Activated naive CD4-positive, alpha-beta T cell treated with anti-CD3 and anti-CD28 coated beads, Interleukin-2, amount 10 ng/mL, durations not matched to agents 7 days and 5 days (primary cell): ENCODE results near the gene PRPF6.

Experiments used
- CTCF ChIA-PET: fragments of 350-600 bp; sonication (Branson Sonifier 250); formaldehyde crosslinking; loops from one replicate; lab custom pipeline; 2021; ENCODE audit warnings: antibody characterized with exemption; lab: Charles Lee
- DNase-seq: peaks from one replicate; pipeline ENCODE4 v3.0.0-alpha.2; 2020
- H3K27ac Mint-ChIP-seq: one replicate; pipeline ENCODE4 v1.8.0; 2021; ENCODE audit warnings: mild to moderate bottlenecking, moderate library complexity, mixed read lengths
- H3K27me3 Mint-ChIP-seq: one replicate; pipeline ENCODE4 v1.8.0; 2021; ENCODE audit warnings: mild to moderate bottlenecking, mixed read lengths
- H3K36me3 Mint-ChIP-seq: one replicate; pipeline ENCODE4 v1.8.0; 2021; ENCODE audit warnings: mixed read lengths
- H3K4me1 Mint-ChIP-seq: one replicate; pipeline ENCODE4 v1.8.0; 2021; ENCODE audit warnings: mixed read lengths
- H3K4me3 Mint-ChIP-seq: one replicate; pipeline ENCODE4 v1.8.0; 2021; ENCODE audit warnings: mild to moderate bottlenecking, moderate library complexity, mixed read lengths
- H3K9me3 Mint-ChIP-seq: one replicate; pipeline ENCODE4 v1.8.0; 2021; ENCODE audit warnings: mixed read lengths

Gene PRPF6

GRCh38 chr20:64040231-64041039 is 59.5 kb downstream of the PRPF6 start:
- Mint-ChIP-seq H3K27ac (no peak overlapping the region), H3K4me3 (peak overlapping the region; percentile 67), H3K4me1 (peaks cover 67% of the 10 kb centered on the region), H3K9me3 (no peaks in the 10 kb centered on the region), H3K36me3 (peaks cover 3% of the 10 kb centered on the region), H3K27me3 (peaks cover 52% of the 10 kb centered on the region)
- DNase-seq, result no peak
- CTCF ChIA-PET, result interaction anchor here (0.6 to 4.9 kb wide), 15 partner anchors 13 to 503 kb away, joined by 3 to 89 read pairs (median 8); partner anchors contain the start of genes PRPF6, PTK6, SAMD10 and TCEA2

DNA sequence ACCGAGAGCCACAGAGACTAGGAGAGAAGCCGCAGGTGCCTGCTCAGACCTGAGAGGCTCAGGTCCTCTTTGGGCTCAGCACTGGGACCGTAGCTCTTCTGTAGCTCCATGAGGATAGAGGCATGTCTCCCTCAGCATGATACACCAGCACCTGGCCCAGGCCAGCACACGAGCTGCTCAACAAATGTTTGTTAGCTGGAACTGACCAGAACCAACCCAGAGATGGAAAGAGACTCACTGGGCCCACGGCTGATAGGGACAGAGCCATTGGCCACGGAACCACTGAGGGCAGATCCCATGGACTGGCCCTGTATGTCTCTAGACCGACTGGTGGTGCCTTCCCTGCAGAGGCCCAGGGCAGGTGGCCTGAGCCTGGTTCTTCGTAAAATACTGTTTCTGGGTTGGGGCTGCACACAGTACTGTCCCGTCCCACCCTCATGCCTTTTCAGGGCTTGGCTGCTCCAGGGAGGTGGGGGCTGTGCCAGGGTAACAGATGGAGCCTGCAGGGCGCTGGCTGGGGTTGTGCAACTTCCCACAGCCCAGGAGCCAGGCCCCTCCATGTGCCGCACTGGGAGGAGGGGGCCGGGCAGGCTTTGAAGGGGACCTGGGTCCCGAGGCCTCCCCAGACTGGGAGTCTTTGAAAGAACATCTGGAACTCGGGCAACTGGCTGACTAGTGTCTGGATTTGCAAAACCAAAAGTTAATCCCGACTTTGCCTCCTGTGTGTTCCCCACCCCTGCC is 60.3 kb downstream of the PRPF6 start:
- Mint-ChIP-seq H3K4me3 (peak overlapping the region; percentile 79), H3K4me1 (peaks cover 69% of the 10 kb centered on the region)
- CTCF ChIA-PET, result interaction anchor here (0.6 to 4.9 kb wide), 6 partner anchors 12 to 129 kb away, joined by 3 to 89 read pairs (median 12); partner anchors contain the start of genes PRPF6 and SAMD10

GRCh38 chr20:64041781-64042053 is 60.8 kb downstream of the PRPF6 start:
- peaks cover 67% of the 10 kb centered on the region for H3K4me1 Mint-ChIP-seq
- H3K4me3 Mint-ChIP-seq, result peak overlapping the region; percentile 79
- peak overlapping the region; percentile 19 for H3K27ac Mint-ChIP-seq
- CTCF ChIA-PET, result interaction anchor here (4.7 to 4.9 kb wide), 2 partner anchors 12 to 62 kb away, joined by 27 to 89 read pairs; partner anchors contain the start of genes PRPF6 and SAMD10
- H3K36me3 Mint-ChIP-seq, result peaks cover 2% of the 10 kb centered on the region
- H3K27me3 Mint-ChIP-seq, result peaks cover 65% of the 10 kb centered on the region
- H3K9me3 Mint-ChIP-seq, result no peaks in the 10 kb centered on the region
- DNase-seq, result no peak

More for the DNA sequence above, 60.3 kb downstream of the PRPF6 start:
- peaks cover 2% of the 10 kb centered on the region for H3K36me3 Mint-ChIP-seq
- no peak for DNase-seq
- H3K27me3 Mint-ChIP-seq, result peaks cover 60% of the 10 kb centered on the region
- H3K9me3 Mint-ChIP-seq, result no peaks in the 10 kb centered on the region
- peak overlapping the region; percentile 19 for H3K27ac Mint-ChIP-seq

DNA sequence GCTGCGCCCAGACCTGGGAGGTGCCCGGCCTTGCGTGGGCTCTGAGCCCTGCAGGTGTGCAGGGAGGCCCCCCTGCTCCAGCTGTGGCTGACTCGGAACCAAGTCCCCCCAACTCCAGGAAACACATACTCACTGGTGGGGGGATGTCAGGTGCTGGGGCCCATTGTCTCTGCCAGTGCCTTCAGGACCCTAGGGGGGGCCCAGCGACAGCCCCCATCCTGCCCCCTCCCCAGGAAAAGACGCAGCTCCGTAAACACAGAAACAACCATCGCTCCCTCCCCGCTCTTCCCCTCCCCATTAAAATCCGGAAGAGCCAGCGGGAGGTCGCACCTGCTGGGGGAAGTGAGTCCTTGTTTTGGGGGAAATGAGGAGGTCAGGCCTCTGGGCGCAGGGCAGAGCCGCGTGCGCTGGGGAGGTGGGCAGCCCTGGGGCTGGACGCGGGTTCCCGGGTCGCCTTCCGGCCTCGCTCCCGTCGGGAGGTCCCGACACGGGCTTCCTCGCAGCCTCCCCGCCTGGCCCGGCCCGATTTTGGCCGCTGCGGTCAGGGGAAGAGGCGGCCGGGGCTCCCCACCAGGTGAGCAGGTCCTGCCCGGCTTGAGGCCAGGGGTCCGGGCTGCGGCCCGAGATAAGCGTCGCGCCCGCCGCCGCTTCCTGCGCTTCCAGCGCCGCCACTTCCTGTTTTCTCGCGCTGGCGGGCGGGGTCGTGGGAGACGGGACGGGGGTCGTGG is 61.3 kb downstream of the PRPF6 start:
- Mint-ChIP-seq H3K27ac (peak overlapping the region; percentile 64), H3K9me3 (no peaks in the 10 kb centered on the region), H3K4me1 (peaks cover 62% of the 10 kb centered on the region), H3K36me3 (peaks cover 2% of the 10 kb centered on the region), H3K27me3 (peaks cover 70% of the 10 kb centered on the region), H3K4me3 (peak overlapping the region; percentile 79)
- CTCF ChIA-PET, result interaction anchor here (2.6 to 4.9 kb wide), 2 partner anchors 11 to 62 kb away, joined by 7 to 89 read pairs (median 27); partner anchors contain the start of genes PRPF6 and SAMD10
- DNase-seq, result peak; percentile 42

GRCh38 chr20:64043768-64044167 is 62.8 kb downstream of the PRPF6 start:
- no peak for DNase-seq
- no peak overlapping the region for H3K4me3 Mint-ChIP-seq
- CTCF ChIA-PET, result interaction anchor here (1.4 to 2.6 kb wide), 2 partner anchors 14 to 64 kb away, joined by 4 to 7 read pairs; partner anchors contain the start of genes PRPF6 and SAMD10
- H3K27me3 Mint-ChIP-seq, result peaks cover 75% of the 10 kb centered on the region
- H3K36me3 Mint-ChIP-seq, result peaks cover 2% of the 10 kb centered on the region
- peaks cover 54% of the 10 kb centered on the region for H3K4me1 Mint-ChIP-seq
- no peaks in the 10 kb centered on the region for H3K9me3 Mint-ChIP-seq
- H3K27ac Mint-ChIP-seq, result no peak overlapping the region

GRCh38 chr20:64044484-64045247 is 63.7 kb downstream of the PRPF6 start:
- no peak overlapping the region for H3K4me3 Mint-ChIP-seq
- H3K4me1 Mint-ChIP-seq, result peaks cover 49% of the 10 kb centered on the region
- no peak for DNase-seq
- H3K27me3 Mint-ChIP-seq, result peaks cover 81% of the 10 kb centered on the region
- H3K36me3 Mint-ChIP-seq, result peaks cover 2% of the 10 kb centered on the region
- H3K9me3 Mint-ChIP-seq, result no peaks in the 10 kb centered on the region
- H3K27ac Mint-ChIP-seq, result no peak overlapping the region
- CTCF ChIA-PET, result interaction anchor here (1.4 to 2.6 kb wide), 2 partner anchors 13 to 65 kb away, joined by 4 to 7 read pairs; partner anchors contain the start of genes PRPF6 and SAMD10

DNA sequence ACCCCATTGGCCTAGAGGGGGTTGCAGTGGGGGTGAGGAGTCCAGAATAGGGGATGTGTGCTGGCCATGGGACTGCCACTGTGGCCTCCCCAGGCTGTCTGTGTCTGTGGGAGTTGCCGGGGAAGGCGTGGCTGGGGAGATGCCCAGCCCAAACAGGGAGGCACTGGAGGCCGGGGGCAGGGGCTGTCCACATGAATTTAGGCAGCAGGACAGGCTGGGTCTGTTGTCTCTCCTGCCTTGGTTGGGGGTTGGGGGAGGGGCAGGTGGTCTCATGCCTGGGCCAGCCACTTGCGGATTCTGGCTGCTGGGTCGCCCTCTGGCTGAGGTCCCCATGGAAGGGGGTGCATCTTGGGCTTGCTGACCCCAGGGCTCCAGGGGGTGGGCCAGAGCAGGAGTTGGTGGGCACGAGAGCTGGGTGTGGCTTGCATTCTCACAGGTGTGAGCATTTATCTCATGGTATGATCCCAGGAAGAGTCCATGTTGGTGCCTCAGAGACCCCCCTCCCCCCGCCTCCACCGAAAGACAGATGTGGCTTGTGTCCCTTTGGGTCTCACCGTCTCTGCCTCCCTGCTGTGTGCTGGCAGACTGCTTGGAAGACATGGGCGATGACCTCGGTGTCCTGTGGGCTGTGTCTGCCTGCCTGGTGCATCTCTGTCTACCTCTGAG is 64.5 kb downstream of the PRPF6 start:
- CTCF ChIA-PET, result interaction anchor here (1.4 to 2.6 kb wide), 2 partner anchors 12 to 65 kb away, joined by 4 to 7 read pairs; partner anchors contain the start of genes PRPF6 and SAMD10
- Mint-ChIP-seq H3K4me1 (peaks cover 44% of the 10 kb centered on the region), H3K4me3 (no peak overlapping the region), H3K9me3 (no peaks in the 10 kb centered on the region), H3K36me3 (peaks cover 2% of the 10 kb centered on the region), H3K27me3 (peaks cover 81% of the 10 kb centered on the region), H3K27ac (no peak overlapping the region)
- no peak for DNase-seq

GRCh38 chr20:64047046-64047389 is 66.1 kb downstream of the PRPF6 start:
- H3K4me3 Mint-ChIP-seq, result no peak overlapping the region

GRCh38 chr20:64047968-64048401 is 67.1 kb downstream of the PRPF6 start:
- no peak overlapping the region for H3K4me3 Mint-ChIP-seq
- CTCF ChIA-PET, result interaction anchor here (0.9 to 3.1 kb wide), 3 partner anchors 9 to 13 kb away, joined by 3 to 16 read pairs (median 6); no protein-coding TSS in a partner anchor
- peaks cover 85% of the 10 kb centered on the region for H3K27me3 Mint-ChIP-seq

More at GRCh38 chr20:64047046-64047389, 66.1 kb downstream of the PRPF6 start:
- CTCF ChIA-PET, result interaction anchor here (0.9 to 1.2 kb wide), 2 partner anchors 9 to 14 kb away, joined by 3 to 4 read pairs; no protein-coding TSS in a partner anchor
- DNase-seq, result no peak
- H3K27me3 Mint-ChIP-seq, result peaks cover 81% of the 10 kb centered on the region
- H3K27ac Mint-ChIP-seq, result no peak overlapping the region
- peaks cover 32% of the 10 kb centered on the region for H3K4me1 Mint-ChIP-seq
- H3K9me3 Mint-ChIP-seq, result no peaks in the 10 kb centered on the region
- H3K36me3 Mint-ChIP-seq, result no peaks in the 10 kb centered on the region

DNA sequence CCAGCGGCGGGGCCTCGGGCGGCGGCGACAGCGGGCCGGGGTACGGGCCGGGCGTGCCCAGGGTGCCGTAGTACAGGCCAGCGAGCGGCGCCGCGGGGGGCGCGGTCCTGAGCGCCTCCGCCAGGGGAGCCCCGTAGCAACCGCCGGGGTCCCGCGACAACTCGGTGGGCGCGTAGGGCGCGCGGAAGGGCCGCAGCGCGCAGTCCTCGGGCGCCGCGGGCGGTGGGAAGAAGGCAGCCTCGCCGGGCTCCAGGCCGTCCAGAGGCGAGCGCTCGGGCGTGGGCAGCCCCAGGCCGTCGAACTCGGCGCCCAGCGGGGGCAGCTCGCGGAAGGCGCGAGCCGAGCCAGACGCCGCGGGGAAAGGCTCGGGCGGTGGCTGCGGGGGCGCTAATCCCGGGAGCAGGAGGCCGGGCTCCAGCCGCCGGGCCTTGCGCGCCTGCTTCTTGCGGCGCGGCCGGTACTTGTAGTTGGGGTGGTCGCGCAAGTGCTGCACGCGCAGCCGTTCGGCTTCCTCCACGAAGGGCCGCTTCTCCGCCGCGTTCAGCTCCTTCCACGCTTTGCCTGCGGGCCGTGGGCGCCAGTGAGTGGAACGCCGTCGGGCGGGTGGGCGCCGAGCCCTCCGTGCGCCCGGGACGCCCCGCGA is 67.6 kb downstream of the PRPF6 start:
- Mint-ChIP-seq H3K27me3 (peaks cover 87% of the 10 kb centered on the region), H3K4me1 (peaks cover 29% of the 10 kb centered on the region), H3K9me3 (no peaks in the 10 kb centered on the region), H3K4me3 (no peak overlapping the region), H3K36me3 (no peaks in the 10 kb centered on the region), H3K27ac (no peak overlapping the region)
- no peak for DNase-seq
- CTCF ChIA-PET, result interaction anchor here (1.4 to 3.1 kb wide), 3 partner anchors 9 to 29 kb away, joined by 3 to 16 read pairs (median 6); no protein-coding TSS in a partner anchor

More at GRCh38 chr20:64047968-64048401, 67.1 kb downstream of the PRPF6 start:
- H3K27ac Mint-ChIP-seq, result no peak overlapping the region
- H3K4me1 Mint-ChIP-seq, result peaks cover 30% of the 10 kb centered on the region
- no peak for DNase-seq
- H3K36me3 Mint-ChIP-seq, result no peaks in the 10 kb centered on the region
- H3K9me3 Mint-ChIP-seq, result no peaks in the 10 kb centered on the region

GRCh38 chr20:64049060-64049877 is 68.3 kb downstream of the PRPF6 start, which contains the start of gene SOX18:
Gene SOX18 (minus strand): TSS chr20:64049639. CDS start chr20:64049516, 123 bp downstream.
- peaks cover 26% of the 10 kb centered on the region for H3K4me1 Mint-ChIP-seq
- peak within 1 kb of the TSS; percentile 46 for H3K4me3 Mint-ChIP-seq
- DNase-seq, result peak; percentile 63
- H3K9me3 Mint-ChIP-seq, result no peaks in the 10 kb centered on the region
- H3K36me3 Mint-ChIP-seq, result no peaks in the 10 kb centered on the region
- CTCF ChIA-PET, result interaction anchor here (1.4 to 3.1 kb wide), 3 partner anchors 8 to 28 kb away, joined by 3 to 16 read pairs (median 6); no protein-coding TSS in a partner anchor
- peaks cover 90% of the 10 kb centered on the region for H3K27me3 Mint-ChIP-seq
- no peak within 1 kb of the TSS for H3K27ac Mint-ChIP-seq
